Cerebellar nuclear complex (tissue), 1 donor: Measurements from ENCODE around the gene SSRP1.

ENCODE experiments used
- DNase-seq, 2 experiments: peaks; one replicate each; lab custom pipeline; 2025; lab: John Stamatoyannopoulos, UW

SSRP1 gene

DNA sequence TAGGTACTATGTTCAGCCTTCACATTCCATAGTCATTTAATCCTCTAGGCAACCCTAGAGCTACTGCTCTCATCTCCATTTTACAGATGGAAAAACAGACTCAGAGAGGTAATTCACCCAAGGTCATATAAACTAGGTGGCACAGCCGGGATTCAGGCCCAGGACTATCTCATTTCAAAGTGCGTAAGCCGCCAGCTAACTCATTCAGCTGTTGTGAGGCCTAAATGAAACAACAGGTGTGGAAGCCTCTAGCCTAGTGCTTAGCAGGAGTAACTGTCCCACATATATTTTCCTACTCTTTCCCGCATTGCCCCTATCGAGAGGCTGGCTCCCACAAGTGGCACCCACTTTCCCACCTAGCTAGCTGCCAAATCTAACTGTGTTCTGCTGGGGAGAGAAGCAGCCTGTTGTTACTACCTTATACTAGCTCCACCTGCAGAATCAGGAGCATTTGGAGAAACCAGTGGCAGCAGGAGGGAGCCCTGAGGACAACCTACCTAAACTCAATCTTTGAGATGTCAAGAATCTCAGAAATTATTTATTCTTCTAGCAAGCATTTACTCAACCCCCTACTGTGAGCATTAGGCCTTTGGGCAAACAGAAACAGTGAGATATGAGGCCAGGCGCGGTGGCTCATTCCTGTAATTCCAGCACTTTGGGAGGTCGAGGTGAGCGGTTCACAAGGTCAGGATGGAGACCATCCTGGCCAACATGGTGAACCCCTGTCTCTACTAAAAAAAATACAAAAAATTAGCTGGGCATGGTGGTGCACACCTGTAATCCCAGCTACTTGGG, 24.4 kb upstream of the SSRP1 start:
- no peak for DNase-seq

DNA sequence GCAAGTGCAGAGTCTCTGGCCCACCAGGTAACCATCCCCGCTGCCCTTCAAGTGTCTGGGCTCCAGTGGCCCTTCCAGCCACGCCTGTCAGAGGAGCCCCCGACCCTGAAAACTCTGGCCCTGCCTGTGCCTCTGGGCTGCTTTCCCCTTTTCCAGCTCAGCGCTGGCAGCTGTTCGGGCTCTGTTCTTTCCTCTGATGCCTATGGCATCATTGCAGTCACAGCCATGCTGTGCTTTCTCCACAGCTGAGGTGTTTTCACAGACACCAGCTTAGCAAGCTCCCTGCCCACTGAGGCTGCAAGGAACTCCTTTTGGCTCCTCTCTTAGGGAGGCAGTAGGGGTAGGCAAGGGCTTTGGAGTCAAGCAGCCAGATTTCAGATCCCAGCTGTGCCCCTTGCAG, 23.7 kb upstream of the SSRP1 start:
- no peak for DNase-seq

DNA sequence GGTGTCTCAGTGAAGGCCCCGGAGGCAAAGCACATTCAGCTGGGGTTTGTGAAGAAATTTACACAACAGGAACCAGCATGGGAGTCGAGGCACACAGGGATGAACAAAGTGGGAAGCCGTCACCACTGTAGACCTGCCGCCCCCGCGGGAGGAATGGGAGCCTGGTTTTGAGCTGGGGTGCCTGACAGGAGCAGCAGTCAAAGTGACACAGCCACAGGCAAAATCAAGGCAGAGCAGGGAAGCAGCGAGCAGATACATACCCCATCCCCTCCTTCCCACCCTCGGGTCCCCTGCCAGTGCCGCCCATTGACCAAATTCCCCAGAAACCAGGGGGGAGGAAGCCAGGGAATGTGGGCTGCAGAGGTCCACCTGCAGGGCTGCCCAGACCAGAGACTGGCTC, 23.3 kb upstream of the SSRP1 start:
- no peak for DNase-seq

DNA sequence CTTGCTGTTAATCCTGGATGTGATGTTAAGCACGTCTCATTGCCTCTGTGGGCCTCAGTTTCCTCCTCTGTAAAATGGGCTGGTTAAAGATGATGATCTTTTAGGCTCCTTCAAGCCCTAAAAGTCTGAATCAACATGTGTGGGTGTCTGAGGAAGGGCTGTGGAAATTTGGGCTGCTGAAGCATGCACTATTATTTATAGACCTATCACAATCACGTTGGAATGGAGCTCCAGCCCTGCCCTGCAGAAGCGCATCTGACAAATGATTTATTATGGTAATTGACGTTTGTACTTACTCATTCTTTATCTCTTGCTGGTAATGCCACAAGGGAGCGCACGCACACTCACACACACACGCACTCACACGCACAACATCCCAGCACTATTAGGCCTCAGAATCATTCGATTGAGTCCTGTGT, 22.9 kb upstream of the SSRP1 start:
- no peak for DNase-seq

DNA sequence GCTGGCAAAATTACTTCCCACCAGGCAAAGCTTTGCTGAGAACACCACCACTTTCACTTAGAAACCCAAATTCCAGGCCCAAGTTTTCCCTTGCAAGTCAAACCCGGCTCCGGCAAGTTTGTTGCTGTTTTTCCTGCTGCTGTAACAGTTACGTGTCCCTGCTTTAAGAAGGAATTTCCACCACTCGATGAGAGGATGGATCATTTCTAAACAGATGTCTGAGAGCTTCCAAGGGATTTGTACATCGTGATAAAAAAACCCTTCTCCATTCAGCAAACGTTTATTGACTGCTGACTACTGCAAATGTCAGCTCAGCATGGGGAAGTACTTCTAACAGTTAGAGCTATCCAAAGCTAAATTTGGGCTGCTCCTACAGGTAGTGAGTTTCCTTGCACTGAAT, 22.2 kb upstream of the SSRP1 start:
- DNase-seq = no peak

DNA sequence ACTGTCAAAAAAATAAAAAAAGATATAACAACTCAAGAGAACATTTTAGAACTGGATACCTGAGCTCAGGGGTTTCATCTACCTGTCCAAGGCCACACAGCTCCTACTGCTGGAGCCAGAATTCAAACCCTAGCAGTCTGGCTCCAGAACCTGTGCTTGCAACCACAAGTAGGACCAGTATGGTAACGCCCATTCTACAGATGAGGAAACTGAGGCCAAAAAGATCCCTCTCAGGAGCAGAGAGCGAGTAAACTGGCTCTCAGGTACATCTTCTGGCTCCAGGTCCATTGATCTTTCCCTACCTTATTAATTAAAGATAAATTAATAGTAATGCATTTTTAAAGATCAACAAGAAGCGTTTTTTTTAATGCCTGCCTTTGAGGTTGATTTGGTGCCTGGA, 21.6 kb upstream of the SSRP1 start:
- DNase-seq = no peak

DNA sequence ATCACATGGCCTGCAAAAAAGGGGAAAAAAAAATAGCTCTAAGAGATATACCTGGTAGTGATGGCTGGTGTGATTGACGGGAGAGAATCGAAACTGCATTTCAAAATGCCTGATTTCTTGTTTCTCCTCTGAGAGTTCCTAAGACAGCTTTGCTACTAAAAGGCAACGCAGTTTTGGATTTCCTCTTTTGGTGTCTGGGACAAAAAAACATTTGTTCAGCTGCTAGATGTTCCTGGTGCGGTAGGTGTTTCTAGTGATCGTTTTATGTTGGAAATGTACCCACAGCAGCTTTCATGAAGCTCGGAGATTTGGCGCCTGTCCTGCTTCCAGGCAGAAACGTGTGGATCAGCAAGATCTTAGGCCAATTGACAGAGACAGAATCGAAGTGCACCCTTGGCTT, 20.6 kb upstream of the SSRP1 start:
- no peak for DNase-seq

DNA sequence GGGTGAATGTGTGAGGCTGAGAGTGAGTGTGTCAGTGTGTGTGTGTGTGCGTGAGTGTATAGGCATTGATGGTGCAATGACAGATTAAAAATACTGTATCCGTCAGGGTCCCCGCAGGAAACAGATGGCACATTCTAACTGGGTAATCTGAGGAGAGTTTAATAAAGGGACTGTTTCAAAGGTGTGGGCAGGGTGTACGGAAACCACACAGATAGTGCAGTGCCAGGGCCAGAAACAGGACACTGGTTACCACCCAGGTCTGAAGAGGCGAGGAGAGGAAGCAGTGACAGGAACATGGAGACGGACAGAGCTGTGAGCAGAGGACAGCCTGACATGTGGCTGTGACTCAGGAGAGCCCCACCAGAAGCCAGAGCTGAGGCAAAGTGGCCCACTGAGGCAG, 19.0 kb upstream of the SSRP1 start:
- DNase-seq = no peak

DNA sequence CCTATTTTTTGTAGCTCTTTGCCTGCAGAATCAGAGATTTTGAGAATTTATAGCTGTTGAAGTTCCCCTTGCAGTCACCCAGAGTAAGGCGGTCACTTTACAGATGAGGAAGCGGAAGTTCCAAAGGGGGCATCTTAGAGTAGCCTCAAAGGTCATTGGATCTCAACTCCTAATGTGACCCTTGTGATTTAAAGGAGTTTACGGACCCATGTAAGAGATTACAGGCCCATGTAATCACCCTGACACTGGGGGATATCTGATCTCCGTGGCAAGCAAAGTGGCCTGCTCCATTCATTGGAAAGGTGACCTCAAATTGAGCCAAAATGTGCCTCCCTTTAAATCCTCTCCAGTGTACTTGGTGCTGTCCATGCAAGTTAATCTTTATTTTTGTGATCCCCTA, 18.2 kb upstream of the SSRP1 start:
- no peak for DNase-seq

DNA sequence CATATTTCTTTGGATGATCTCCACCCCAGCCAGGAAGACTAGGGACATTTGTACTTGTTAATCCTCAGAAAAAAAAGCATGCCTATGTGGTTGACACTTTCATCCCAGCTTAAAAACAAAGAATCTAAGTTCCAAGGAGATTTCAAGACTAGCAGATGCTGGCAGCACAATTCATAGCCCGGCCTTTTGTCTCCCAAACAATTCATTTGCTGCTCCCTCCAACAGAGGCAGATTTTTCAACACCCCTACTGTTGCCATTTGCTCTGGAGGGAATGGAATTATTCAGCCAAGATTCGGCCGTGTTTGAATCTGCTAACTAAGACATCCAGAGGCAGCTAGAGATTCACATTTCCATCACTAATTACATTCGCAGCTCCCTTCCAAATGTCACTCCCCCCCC, 17.8 kb upstream of the SSRP1 start:
- DNase-seq = no peak

DNA sequence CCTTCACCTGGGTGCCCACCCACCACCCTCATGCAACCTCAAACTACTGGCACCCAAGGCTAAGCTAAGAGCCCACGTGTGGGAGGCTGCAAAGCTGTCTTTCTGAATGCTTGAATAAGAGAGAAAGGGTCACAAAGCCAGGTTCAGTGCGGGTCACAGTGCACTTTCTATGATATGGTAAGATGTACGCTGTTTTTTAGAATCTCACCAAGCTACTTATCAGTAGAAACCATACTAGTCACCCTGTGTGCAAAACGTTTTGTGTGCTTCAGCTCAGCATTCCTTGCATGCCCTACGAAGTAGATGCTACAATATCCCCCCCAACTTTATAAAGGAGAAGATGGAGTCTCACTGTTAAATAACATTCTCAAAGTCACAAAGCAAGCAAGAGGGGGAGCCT, 17.3 kb upstream of the SSRP1 start:
- no peak for DNase-seq

DNA sequence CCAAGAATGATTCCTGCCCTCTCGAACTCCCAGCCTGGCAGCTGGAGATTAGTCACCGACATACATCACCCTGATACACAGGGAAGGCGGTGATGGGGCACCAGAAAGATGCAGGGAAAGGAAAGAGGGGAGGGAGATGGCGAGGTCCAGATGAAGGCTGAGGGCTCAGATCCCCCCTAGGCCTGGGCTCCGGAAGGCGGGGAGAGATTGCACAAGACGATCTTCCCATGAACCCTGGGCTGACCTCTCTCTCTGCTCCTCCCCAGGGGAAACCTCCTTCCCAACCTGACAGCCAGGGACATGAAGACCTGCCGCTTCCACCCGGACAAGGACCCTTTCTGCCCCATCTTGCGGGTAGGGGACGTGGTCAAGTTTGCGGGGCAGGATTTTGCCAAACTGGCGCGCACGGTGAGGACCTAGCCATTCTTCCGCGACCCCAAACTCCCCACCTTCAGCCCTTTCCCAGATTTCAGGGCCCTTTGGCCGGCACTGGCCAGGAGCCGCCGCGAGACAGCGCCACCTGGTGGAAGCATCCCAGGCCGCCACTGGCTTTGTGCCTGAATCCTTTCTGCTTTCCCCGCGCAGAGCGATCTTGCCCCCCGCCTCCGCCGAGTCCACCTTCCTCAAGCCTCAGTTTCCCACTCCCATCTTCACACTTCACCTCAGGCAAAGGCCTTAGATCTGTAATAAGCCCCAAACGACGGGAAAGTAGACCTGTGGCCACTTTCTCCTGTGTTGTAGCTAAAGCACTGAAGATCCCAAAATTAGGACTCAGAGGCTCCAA, 14.0 kb upstream of the SSRP1 start:
- no peak for DNase-seq

DNA sequence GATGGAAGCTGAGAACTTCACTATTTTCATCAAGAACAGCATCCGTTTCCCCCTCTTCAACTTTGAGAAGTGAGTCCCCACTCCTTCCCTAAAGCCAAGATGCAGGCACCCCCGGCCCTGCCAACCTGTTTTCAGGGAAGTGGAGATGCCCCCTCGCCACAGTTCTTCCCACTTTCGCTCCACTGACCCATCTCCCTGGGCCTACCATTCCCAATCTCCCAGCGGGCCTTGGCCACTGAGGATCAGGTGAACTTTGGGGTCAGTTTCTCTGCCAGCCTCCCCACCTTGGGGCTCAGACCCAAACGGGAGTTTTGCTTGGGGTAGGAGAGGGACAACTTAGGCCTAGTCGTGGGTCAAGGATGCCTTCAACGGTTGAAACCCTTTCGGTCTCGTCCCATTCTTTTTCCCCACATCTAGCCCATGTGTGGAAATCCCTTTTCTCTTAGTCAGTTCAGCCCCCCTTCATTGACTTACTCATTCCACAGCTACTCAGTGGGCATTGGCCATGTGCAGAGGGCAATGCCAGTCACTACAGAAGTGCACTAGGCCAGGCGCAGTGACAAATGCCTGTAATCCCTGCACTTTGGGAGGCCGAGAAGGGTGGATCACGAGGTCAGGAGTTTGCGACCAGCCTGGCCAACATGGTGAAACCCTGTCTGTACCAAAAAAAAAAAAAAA, 13.1 kb upstream of the SSRP1 start:
- DNase-seq = no peak

DNA sequence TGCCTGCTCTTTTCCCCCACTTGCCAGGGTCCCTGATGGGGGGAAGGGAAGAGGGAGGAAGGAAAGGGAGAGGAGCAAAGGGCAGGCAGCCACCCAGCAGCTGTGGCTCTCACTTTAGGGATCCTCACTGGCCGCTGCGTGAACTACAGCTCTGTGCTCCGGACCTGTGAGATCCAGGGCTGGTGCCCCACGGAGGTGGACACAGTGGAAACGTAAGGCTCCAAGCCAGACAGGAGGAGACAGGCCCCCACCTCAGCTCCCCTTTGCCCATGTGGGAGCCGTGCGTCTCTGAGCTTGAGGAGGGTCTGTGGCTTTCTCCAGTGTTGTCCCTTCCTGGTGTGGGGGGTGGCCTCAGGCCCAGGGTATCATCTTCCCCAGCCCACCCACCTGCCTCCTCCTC, 12.4 kb upstream of the SSRP1 start:
- no peak for DNase-seq

DNA sequence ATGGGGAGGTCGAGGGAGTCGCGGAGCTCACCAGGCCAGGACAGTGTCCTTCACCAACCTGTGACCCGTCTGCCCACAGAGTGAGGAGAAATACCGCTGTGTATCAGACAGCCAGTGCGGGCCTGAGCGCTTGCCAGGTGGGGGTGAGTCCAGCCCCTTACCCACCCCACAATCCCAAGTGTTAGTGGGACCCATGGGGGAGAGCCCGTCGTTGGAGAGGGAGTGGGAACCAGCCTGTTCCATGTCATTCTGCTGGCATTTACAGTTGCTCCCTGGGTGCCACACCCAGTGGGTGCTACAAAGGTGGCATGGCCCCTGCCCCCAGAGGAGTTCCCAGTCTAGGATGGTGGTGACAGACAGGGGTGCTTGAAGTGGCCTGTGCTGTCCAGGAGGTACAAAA, 11.6 kb upstream of the SSRP1 start:
- no peak for DNase-seq

DNA sequence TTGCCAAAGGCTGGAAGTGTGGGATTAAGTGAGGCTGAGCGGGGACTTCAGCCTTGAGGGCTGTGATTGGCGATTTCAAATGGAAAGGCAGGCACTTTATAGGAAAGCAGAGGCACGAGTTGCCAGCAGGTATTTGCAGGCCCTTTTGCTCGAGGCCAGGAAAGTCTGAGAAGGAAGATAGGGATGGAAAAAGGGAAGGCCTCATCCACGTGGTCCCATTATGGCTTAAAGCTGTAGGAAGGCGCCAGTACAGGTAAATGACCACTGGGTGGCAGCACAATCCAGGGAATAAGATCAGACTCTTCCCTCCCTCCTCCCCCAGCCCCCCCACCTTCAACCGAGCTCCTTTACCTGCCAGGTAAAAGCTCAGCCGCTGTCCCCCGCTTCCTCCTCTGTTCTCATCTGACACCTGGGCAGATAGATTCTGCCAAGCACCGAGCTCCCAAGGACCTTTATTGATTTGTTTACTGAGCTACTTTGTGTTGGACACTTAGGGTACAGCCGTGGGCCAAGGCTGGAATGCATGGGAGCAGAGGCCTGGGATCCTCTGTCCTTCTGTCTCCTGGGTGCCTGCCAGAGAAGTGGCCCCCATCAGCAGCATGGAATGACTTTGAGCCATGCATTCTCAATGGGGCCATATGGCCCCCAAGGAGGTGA, 10.0 kb upstream of the SSRP1 start:
- peak in 1 of 2 experiments; percentile 30 for DNase-seq

DNA sequence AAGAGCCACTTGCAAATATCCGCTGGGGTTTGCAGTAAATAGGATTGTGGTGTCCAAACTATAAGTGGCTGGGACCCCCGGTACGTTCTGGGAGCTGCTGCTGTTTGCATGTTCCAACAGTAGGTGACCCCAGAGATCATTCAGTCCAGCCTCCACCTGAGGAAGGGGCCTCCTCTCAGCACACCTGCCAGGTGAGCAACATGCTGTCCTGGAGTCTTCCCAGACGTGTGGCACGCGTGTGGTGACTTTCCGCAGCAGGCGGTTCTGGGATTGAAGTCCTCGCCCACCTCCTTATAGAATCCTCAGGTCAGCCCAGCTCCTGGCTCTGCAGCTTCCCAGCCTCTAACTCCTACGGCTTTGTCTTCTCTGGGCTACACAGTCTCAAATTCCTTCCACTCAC, 9.1 kb upstream of the SSRP1 start:
- DNase-seq = no peak

DNA sequence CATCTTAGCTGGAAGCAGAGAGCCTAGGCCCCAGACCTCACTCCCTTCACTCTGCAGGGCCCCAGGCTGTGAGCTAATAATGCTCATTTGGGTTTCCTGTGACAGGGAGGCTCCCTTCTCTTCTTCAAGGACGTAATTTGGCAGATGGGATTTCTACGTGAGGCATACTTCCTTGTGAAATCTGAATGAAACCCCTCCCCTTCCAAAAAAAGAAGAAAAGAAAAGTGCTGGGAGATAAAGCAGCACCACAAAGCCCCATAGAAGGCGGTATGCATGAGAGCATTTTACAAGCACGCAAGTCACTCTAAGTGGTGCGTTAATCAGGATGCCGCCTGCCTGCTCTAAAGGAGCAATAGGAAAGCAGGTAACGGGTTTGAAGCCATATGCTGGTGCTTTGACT, 8.1 kb upstream of the SSRP1 start:
- no peak for DNase-seq

DNA sequence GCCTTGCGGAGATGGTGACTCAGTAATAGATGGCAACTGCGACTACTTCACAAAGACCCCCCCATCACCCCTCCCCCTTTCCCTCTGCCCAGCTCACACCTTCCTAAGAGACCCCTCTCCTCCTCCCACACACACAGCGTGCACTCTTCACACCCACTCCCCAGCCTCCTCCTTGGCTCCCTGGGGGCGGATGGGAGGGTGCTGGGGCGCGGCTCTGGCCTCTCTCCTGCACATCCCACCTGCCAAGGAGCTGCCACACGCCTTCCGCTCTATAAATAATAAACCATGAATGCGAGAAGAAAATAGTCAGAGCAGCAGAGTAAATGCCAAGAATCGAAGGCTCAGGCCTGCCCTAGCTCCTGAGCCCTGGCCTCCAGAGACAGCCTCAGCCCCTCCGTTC, 7.0 kb upstream of the SSRP1 start:
- no peak for DNase-seq

DNA sequence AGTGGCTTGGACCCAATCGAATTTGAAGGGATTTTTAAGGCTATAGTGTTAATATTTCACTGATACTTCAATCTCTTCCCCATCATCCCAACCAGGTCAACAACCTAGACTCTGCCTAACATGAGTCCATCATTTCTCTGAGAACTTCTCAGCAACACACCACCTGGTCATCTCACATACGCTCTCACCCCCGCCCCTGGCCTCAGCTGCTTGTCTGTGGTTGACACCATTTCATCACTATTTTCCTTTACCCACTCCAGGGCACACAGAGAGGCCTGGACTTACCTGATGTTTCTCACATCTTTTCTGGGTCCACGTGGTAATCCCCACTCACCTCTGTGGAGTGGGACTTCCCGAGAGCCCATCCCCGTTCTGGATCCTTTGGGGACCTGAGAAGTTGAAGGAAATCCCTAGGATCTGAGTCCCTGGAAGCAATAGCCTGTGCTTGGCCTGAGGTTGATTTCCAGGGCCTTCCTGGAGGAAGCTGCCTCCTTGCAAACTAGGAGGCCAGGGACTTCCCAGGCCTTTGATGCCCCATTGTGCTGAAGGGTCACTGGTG, 5.6 kb upstream of the SSRP1 start:
- DNase-seq = no peak

DNA sequence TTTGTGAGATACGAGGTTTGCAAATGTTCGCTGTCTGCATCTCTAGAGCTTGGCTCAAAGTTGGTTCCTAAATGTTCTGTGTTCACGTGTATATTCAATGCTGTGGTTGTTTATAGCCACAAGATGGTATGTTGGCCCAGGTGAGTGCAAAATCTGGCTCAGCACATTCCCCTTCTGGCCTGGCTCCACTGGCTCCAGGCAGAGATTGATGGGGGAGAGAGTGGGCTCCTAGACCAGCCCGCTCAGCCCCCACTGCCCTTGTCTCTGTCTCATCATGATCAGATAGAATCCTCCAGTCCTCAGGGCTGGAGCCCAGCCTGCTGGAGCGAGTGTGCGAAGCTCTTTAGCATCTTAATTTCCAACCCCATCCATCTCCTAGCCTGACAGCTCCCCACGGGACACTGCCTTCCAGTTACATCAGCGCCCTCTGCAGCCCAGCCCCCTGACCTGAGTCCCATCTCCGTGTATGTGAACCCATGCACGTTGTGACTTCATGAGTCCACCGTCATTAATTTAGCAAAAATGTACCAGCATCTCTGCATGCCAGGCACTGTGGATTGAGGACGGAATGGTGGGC, 4.4 kb upstream of the SSRP1 start:
- no peak for DNase-seq

DNA sequence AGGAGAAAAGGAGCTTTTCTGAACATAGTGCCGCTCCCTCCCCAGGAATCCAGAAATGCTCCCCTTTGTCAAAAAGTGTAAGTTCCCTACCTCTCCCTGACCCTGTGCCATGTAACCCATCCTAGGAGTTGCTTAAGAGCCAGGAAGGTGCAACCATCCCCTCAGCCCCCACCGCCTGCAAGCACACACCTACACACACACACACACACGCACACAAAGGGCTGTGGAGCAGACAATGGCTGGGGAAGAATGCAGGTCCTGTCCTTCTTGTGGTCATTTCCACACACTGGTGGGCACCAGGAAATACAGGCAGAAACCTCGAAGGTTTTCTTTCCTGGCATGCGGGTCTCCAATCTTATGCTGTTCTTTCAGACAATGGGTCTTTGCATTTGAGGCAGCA, 3.6 kb upstream of the SSRP1 start:
- no peak for DNase-seq
